HEK293T (cell line): ENCODE data around the gene ARMC9.
A peak's percentile ranks its signal among the peaks of the same experiment; 100 is the strongest.

Source experiments
- CTCF ChIA-PET: fragments of 350-600 bp; formaldehyde crosslinking; extraction: SDS; loops from one replicate; lab custom pipeline; 2021; ENCODE audit warnings: antibody characterized with exemption, inconsistent platforms; lab: Yijun Ruan, JAX
- POLR2A ChIA-PET: fragments of 350-600 bp; formaldehyde crosslinking; extraction: SDS; loops from one replicate; lab custom pipeline; 2020; ENCODE audit warnings: antibody characterized with exemption, inconsistent platforms; lab: Yijun Ruan, JAX
- DNase-seq: peaks from one replicate; pipeline ENCODE4 v3.0.0; 2012; ENCODE audit warnings: mixed read lengths; ENCODE audit errors: extremely low spot score
- ARNT ChIP-seq: fragments of 450-650 bp; IDR thresholded peaks from 2 replicates; pipeline ENCODE4 v1.6.1; 2017; ENCODE audit warnings: mild to moderate bottlenecking
- BHLHE40 ChIP-seq: fragments of 450-650 bp; IDR thresholded peaks from 2 replicates; pipeline ENCODE4 v1.6.1; 2016; ENCODE audit warnings: mild to moderate bottlenecking, moderate library complexity, borderline replicate concordance
- CTBP1 ChIP-seq: fragments of 450-650 bp; IDR thresholded peaks from 2 replicates; pipeline ENCODE4 v1.6.1; 2016; ENCODE audit warnings: borderline replicate concordance
- ELF4 ChIP-seq: fragments of 450-650 bp; IDR thresholded peaks from 2 replicates; pipeline ENCODE4 v1.6.1; 2017; ENCODE audit warnings: antibody characterized with exemption
- FOXA1 ChIP-seq: fragments of 450-650 bp; IDR thresholded peaks from 2 replicates; pipeline ENCODE4 v1.6.1; 2016; ENCODE audit warnings: mild to moderate bottlenecking
- FOXK2 ChIP-seq: fragments of 450-650 bp; IDR thresholded peaks from 2 replicates; pipeline ENCODE4 v1.6.1; 2016; ENCODE audit warnings: mild to moderate bottlenecking
- FOXM1 ChIP-seq: fragments of 450-650 bp; IDR thresholded peaks from 2 replicates; pipeline ENCODE4 v1.6.1; 2017; ENCODE audit warnings: mild to moderate bottlenecking, borderline replicate concordance
- HDGF ChIP-seq: fragments of 450-650 bp; IDR thresholded peaks from 2 replicates; pipeline ENCODE4 v1.6.1; 2017; ENCODE audit warnings: antibody characterized with exemption, borderline replicate concordance
- L3MBTL2 ChIP-seq: fragments of 450-650 bp; conservative IDR thresholded peaks from 2 replicates; pipeline ENCODE4 v1.6.1; 2016; ENCODE audit warnings: mild to moderate bottlenecking
- LEF1 ChIP-seq: fragments of 450-650 bp; IDR thresholded peaks from 2 replicates; pipeline ENCODE4 v1.6.1; 2017; ENCODE audit warnings: mild to moderate bottlenecking, borderline replicate concordance
- NFRKB ChIP-seq: fragments of 450-650 bp; IDR thresholded peaks from 2 replicates; pipeline ENCODE4 v1.6.1; 2016; ENCODE audit warnings: mild to moderate bottlenecking, moderate library complexity
- SP1 ChIP-seq: fragments of 450-650 bp; IDR thresholded peaks from 2 replicates; pipeline ENCODE4 v1.6.1; 2017
- SUZ12 ChIP-seq: fragments of 450-650 bp; IDR thresholded peaks from 2 replicates; pipeline ENCODE4 v1.6.1; 2016; ENCODE audit warnings: mild to moderate bottlenecking
- TARDBP ChIP-seq: fragments of 450-650 bp; IDR thresholded peaks from 2 replicates; pipeline ENCODE4 v1.6.1; 2016
- ZNF384 ChIP-seq: fragments of 450-650 bp; IDR thresholded peaks from 2 replicates; pipeline ENCODE4 v1.6.1; 2016
- TF ChIP-seq, protein P1 (sequence below): fragments of 450-650 bp; IDR thresholded peaks from 2 replicates; pipeline ENCODE4 v1.6.1; 2016

ARMC9 gene, protein sequence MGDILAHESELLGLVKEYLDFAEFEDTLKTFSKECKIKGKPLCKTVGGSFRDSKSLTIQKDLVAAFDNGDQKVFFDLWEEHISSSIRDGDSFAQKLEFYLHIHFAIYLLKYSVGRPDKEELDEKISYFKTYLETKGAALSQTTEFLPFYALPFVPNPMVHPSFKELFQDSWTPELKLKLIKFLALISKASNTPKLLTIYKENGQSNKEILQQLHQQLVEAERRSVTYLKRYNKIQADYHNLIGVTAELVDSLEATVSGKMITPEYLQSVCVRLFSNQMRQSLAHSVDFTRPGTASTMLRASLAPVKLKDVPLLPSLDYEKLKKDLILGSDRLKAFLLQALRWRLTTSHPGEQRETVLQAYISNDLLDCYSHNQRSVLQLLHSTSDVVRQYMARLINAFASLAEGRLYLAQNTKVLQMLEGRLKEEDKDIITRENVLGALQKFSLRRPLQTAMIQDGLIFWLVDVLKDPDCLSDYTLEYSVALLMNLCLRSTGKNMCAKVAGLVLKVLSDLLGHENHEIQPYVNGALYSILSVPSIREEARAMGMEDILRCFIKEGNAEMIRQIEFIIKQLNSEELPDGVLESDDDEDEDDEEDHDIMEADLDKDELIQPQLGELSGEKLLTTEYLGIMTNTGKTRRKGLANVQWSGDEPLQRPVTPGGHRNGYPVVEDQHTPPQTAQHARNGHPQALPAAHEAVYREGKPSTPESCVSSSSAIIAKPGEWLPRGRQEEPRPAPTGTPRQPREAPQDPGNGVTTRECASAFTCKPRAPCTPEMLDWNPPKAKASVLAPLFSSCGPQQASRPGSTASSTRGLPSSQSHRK

DNA sequence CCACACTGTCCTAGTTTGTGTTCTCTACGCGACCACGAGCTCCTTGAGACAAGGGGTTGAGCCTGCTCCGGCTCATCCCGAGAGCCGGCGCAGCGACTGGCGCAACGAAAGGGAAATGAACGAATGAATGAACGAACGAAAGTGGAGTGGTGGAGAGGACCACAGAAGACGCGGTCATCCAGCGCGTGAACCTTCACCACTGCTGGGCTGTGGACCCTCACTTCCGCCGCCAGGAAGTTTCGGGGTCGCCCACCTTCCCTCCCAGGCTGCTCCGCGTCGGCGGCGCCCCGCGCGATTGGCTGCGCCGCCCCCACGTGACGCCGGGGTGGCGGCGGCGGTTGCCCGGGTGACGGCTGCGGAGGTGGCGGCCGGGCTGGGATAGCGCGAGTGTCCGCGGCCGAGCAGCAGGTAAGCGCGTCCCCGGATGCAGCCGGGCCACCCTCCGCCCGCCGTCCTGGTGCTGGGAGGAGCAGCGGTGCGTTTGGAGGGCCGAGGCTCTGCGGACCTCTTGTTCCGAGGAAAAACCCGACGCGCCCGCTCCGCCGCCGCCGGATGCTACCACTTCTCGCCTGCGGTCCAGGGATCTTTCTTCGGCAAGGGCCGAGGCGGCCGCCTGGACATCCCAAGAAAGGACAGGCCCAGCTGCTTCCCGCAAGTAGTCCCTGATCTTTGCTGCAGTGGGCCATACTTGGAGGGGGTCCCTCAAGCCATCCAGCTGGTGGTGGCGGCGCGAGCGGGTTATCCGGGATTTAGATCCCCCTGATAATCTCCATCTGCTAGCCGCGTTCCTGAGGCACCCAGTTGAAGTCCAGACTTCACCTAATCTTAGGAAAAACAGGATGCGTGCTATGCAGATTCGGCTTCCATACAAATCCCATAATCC, at the start of gene ARMC9:
TSS of gene ARMC9 (plus strand) at position 341 of the 883 bp plus-strand sequence. CDS start 7,608 bp downstream, outside the sequence.
- peak; percentile 94 for DNase-seq
- peak; percentile 67 for TF ChIP-seq L3MBTL2
- no peak for TF ChIP-seq NFRKB
- CTCF ChIA-PET: interaction anchor here (0.7 to 1.0 kb wide), 4 partner anchors 99 to 374 kb away, joined by 3 read pairs; no protein-coding TSS in a partner anchor
- POLR2A ChIA-PET: interaction anchor here (0.9 to 1.6 kb wide), 4 partner anchors 11 to 95 kb away, joined by 3 to 4 read pairs (median 3); no protein-coding TSS in a partner anchor

DNA sequence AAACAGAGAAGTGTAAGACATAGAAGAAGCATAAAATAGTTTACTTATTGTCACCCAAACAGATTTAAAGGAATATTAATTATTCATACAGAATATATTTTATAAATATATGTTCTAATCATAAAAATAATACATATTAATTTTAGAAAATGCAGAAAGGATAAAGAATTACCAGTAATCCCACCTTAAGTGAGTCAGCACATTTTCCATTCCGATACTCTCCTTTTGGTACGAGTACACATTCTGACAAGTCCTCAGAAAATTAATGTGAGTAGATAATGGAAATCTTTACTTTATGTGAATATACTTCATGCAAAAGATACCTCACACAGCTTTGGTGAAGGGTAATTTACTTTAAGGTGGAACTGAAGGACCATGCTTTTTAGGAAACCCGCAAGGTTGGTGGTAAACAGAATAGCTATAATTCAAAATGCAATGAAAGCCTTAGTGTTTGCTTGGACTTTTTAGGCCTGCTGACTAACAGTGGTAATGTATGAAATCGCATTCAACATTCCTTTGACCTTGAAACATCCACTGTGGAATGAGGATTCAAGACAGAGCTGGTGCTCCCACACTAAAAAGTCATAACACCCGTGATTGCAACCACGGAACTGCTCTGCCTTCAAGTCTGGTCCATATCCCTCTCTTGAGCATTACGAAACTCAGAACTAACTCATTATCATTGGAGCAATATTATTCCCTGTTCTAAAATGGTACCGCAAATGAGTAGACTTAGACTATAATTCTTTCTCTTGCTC, 45.5 kb upstream of the ARMC9 start:
- DNase-seq: no peak
- POLR2A ChIA-PET: no interaction called here
- CTCF ChIA-PET: no interaction called here
- no peak for TF ChIP-seq FOXK2
- TF ChIP-seq TARDBP: no peak
- TF ChIP-seq ZNF384: no peak
- TF ChIP-seq ARNT: no peak

DNA sequence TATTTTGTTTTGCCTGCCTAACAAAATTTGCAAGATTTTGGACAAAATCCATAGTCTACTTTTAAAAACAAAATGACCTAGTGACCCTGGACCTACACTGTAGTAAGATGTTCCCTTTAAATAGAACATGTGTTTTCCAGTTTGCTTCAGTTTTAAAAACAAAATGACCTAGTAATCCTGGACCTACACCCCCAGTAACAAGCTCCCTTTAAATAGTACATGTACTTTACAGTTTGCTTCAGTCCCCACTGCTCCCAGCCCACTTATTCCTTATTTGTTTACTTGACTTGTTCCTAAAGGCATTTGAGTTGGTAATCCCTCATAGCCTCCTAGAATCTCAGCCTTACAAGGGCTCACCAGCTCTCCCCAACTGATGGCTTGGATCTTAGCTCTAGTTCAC, 39.1 kb upstream of the ARMC9 start:
- TF ChIP-seq SP1: no peak
- ChIA-PET POLR2A (no interaction called here), CTCF (no interaction called here)
- DNase-seq: no peak

DNA sequence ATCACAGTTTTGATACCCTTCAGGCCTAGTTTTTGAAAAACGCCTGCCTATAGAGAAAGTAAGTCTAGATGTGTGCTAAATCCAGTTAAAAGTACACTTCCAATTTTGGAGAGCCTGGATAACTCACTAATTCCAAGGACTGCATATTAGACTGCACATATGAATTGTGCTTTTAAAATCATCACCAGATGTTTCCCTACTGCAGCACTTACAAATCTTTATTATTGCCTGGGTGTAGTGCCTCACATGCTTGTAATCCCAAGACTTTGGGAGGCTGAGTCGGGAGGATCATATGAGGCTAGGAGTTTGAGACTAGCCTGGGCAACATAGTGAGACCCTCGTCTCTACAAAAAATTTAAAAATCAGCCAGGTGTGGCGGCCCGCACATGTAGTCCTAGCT, 37.7 kb upstream of the ARMC9 start:
- no peak for DNase-seq
- no peak for TF ChIP-seq ARNT
- TF ChIP-seq LEF1: no peak
- TF ChIP-seq SP1: no peak
- no peak for TF ChIP-seq SUZ12
- no peak for TF ChIP-seq CTBP1
- TF ChIP-seq, protein P1, sequence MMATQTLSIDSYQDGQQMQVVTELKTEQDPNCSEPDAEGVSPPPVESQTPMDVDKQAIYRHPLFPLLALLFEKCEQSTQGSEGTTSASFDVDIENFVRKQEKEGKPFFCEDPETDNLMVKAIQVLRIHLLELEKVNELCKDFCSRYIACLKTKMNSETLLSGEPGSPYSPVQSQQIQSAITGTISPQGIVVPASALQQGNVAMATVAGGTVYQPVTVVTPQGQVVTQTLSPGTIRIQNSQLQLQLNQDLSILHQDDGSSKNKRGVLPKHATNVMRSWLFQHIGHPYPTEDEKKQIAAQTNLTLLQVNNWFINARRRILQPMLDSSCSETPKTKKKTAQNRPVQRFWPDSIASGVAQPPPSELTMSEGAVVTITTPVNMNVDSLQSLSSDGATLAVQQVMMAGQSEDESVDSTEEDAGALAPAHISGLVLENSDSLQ: no peak
- TF ChIP-seq TARDBP: no peak
- no peak for TF ChIP-seq L3MBTL2
- TF ChIP-seq BHLHE40: no peak
- TF ChIP-seq ELF4: no peak
- TF ChIP-seq FOXM1: no peak
- no peak for TF ChIP-seq NFRKB
- no peak for TF ChIP-seq ZNF384
- no peak for TF ChIP-seq FOXA1
- TF ChIP-seq FOXK2: no peak
- no peak for TF ChIP-seq HDGF
- ChIA-PET POLR2A (no interaction called here), CTCF (no interaction called here)

DNA sequence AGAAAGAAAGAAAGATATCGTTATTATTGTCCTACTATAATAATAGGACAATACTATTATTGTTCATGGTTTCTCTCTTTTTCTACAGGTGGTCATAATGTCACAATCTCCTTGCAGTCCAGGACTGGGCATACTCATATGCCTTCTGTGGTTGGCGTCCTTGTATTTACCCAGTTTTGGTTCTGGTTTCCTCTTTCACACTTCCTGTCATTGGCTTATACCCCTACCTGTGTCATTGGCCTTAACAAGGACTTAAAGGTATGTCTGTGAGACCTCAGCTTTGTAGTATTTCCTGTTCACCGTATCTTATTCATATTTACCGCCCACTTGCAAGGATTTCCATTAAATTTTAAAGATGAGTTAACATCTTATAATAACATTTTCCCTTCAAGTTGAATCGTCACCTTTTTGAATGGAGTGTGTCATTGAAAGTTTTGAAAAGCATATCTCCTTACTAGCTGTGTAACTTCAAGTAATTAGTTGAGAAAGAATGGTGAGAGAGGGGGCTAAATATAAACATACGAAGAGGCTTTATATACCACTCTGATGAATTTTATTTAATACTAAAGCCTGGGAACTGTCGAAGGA, 37.1 kb upstream of the ARMC9 start:
- ChIA-PET POLR2A (no interaction called here), CTCF (no interaction called here)
- TF ChIP-seq FOXK2 (no peak), ELF4 (no peak), LEF1 (no peak), ARNT (no peak), TARDBP (no peak), HDGF (no peak), SP1 (no peak), SUZ12 (no peak), CTBP1 (no peak), BHLHE40 (no peak), NFRKB (no peak)
- TF ChIP-seq, protein P1: no peak
- no peak for DNase-seq

DNA sequence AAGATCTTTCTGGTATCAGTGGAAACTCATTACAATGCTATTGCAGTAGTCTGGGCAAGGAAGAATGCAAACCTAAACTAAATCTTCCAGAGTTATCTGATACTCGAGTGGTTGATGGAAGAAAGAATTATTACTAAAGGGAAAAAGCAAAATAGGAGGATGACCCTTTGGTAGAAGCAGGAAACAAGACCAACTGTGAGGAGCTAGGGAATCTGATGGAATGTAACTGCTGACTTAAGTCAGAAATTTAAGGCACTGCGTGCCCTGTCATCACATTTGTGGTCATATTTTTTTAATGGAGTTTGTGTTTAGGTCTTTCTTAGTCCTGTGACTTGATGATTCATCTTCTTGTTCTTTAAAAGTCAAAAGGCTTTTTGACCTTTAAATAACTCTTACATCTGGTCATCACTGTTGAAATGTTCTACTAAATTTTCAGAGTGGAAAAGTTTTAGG, 36.5 kb upstream of the ARMC9 start:
- ChIA-PET CTCF (no interaction called here), POLR2A (no interaction called here)
- no peak for TF ChIP-seq ARNT
- TF ChIP-seq FOXA1: no peak
- TF ChIP-seq FOXK2: no peak
- no peak for TF ChIP-seq ELF4
- no peak for TF ChIP-seq FOXM1
- no peak for TF ChIP-seq NFRKB
- DNase-seq: no peak
